Mammary epithelial cell (primary cell): ENCODE data around the gene PRSS21.

Source experiments
- EZH2 ChIP-seq: IDR thresholded peaks from 2 replicates; pipeline ENCODE4 v1.6.1; 2012; ENCODE audit warnings: low read length, inconsistent platforms, borderline replicate concordance
- TF ChIP-seq, protein P1 (sequence below), 2 donors: IDR thresholded peaks in 1 of 2; conservative IDR thresholded peaks in 1 of 2; 2 replicates each; pipeline ENCODE4 v1.5.1; 2011 to 2012; ENCODE audit warnings: inconsistent platforms in 2 of 2, low read length in 2 of 2, mild to moderate bottlenecking in 2 of 2, control low read depth in 1 of 2, low read depth in 1 of 2; ENCODE audit not compliant: insufficient read depth in 1 of 2; ENCODE audit errors: extremely low read depth in 1 of 2

DNA sequence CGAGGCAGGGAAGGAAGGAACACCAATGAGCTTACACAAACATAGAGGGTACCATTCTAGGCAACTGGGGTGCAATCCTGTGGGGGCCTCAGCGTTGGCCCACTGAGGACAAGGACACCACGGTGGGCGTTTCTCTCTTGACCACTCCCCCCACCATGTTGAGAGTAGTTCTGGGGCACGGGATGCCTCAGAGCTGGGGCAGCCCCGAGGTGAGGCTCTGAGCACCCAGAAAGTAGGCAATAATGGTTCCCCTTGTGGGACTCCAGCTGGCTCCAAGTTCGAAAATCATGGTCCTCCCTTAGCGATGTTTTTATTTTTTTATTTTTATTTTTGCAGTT lies 5.1 kb downstream of the PRSS21 start:
- TF ChIP-seq, protein P1, sequence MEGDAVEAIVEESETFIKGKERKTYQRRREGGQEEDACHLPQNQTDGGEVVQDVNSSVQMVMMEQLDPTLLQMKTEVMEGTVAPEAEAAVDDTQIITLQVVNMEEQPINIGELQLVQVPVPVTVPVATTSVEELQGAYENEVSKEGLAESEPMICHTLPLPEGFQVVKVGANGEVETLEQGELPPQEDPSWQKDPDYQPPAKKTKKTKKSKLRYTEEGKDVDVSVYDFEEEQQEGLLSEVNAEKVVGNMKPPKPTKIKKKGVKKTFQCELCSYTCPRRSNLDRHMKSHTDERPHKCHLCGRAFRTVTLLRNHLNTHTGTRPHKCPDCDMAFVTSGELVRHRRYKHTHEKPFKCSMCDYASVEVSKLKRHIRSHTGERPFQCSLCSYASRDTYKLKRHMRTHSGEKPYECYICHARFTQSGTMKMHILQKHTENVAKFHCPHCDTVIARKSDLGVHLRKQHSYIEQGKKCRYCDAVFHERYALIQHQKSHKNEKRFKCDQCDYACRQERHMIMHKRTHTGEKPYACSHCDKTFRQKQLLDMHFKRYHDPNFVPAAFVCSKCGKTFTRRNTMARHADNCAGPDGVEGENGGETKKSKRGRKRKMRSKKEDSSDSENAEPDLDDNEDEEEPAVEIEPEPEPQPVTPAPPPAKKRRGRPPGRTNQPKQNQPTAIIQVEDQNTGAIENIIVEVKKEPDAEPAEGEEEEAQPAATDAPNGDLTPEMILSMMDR (conservative IDR thresholded peaks at IDR 0.05 in 1 of 2, IDR thresholded peaks at IDR 0.05 in 1 of 2; ENCODE audit: extremely low read depth in 1 of 2, insufficient read depth in 1 of 2, low read depth in 1 of 2, low read length in 2 of 2) = no peak
- no peak for TF ChIP-seq EZH2
